Subcutaneous adipose tissue (tissue), 4 donors: ENCODE data around the gene SPTBN5. TPM values are rescaled to one million over a fixed set of nuclear protein-coding genes. Genes with fewer than 3 reads are reported as not detected.

ENCODE experiments used
- total RNA-seq, 4 donors: library from RNA; depleted of rRNA; stranded (reverse); fragments of >200 nt; gene quantifications; one replicate each; pipeline ENCODE4 v1.1.0, GENCODE V29; 2016
- TF ChIP-seq, protein P1 (sequence below): fragments of 450-650 bp; IDR thresholded peaks from one replicate; pipeline ENCODE4 v1.5.1; 2016; ENCODE audit warnings: low read depth, mild to moderate bottlenecking, control low read depth, antibody characterized with exemption, moderate library complexity

SPTBN5 gene
- total RNA-seq, 4 donors from 2014 or later, result 0.17 to 1.5 (median 0.52) TPM

DNA sequence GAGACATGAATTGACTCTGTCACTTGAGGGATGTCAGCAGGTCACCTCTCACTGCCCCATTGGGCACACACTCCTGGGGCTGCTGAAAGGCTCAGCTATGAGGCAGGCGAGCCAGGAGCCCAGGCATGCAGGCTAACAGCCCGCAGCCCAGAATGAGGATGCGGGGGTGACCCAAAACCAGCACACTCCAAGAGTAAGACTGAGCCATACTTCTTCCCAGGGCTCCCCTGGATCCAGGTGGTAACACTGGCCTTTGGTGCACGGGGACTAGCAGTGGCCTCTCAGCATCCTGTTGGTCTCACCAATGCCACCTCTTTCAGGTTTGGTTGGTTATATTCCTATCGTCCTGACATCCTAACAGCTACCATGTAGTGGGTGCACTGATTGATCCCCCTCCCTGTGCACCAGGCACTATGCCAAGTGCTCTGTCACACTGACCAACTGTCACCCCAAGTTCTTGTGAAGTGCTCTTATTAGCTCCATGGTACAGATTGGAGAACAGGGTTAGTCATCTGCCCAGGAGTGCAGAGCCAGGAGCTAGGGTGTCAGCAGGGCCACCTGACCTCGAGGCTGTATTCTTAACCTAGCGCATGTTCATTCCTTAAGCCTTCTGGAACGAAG is 24.8 kb upstream of the SPTBN5 start:
- TF ChIP-seq, protein P1, sequence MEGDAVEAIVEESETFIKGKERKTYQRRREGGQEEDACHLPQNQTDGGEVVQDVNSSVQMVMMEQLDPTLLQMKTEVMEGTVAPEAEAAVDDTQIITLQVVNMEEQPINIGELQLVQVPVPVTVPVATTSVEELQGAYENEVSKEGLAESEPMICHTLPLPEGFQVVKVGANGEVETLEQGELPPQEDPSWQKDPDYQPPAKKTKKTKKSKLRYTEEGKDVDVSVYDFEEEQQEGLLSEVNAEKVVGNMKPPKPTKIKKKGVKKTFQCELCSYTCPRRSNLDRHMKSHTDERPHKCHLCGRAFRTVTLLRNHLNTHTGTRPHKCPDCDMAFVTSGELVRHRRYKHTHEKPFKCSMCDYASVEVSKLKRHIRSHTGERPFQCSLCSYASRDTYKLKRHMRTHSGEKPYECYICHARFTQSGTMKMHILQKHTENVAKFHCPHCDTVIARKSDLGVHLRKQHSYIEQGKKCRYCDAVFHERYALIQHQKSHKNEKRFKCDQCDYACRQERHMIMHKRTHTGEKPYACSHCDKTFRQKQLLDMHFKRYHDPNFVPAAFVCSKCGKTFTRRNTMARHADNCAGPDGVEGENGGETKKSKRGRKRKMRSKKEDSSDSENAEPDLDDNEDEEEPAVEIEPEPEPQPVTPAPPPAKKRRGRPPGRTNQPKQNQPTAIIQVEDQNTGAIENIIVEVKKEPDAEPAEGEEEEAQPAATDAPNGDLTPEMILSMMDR, result no peak

DNA sequence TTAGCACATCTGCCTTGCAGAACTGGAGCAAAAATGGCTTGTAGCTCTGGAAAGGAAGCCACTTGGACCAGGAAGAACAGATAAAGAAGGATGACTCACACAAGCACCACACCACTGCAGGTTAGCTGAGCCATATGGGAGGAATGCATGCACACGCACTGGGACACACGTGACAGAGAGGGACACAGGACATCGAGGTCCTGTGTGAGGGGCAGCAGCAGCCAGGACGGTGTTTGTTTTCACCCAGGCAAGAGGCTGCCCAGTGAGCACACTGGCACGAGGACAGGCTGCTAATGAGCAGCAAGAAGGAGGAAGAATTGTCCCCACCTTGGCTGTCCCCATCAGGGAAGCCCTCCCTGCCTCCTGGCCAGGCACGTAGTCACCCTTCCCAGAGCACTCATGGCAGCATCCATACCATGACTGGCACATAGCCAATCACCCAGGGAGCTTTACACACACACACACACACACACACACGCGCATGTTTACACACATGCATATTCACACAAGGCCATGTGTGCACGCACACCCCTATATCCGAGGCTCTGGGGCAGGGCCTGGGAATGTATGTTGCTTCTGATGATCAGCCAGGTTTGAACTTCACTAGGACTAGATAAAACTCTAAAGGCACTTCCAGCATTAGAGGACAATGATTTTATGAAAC is 24.0 kb upstream of the SPTBN5 start:
- TF ChIP-seq, protein P1, result no peak

DNA sequence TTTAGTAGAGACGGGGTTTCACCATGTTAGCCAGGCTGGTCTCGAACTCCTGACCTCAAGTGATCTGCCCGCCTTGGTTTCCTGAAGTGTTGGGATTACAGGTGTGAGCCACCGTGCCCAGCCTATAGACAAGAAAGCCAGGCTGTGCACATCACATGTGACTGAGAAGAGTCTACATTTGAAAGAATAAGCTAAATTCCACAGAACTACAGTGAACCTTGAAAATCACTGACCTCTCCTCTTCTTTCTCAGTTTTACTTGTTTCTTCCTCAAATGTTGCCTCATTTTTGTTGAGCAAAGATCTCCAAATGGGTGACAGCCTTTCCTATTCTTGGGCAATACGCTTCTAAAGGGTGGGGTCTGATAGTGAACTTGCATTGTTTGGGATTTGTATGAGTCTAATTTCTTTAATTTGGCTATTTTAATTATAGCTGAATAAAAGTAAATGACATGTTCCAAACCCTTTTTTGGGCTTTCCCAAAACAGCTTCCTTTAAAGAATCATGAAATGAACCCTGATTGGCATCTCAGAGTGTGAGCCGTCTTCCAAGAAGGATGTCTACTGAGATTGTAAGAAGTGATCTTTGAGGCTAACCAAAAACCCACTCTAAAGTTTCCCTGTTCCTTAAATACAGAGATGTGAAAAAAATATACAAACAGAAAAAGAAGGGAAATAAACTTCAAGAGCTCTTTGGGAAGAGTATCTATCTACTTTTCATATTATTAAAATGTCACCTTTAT is 21.6 kb upstream of the SPTBN5 start:
- TF ChIP-seq, protein P1, result no peak

DNA sequence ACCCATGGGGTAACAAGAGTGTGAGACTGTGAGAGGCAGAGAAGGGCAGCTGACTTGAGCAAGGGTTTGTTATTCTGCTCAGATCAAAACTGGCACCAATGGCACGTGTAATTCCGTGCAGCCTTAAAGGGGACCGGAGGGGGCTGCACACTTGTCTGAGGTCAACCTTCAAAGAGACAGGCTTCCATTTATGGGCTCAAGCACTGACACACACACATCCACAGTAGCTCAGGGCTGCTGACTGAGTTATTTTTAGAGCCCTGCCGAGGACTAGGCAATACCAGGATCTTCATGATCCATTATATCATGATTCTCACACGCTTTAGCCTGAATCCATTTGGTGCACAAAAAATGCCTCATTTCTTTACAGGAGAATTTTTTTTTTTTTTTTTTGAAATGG is 20.6 kb upstream of the SPTBN5 start:
- TF ChIP-seq, protein P1, result no peak

DNA sequence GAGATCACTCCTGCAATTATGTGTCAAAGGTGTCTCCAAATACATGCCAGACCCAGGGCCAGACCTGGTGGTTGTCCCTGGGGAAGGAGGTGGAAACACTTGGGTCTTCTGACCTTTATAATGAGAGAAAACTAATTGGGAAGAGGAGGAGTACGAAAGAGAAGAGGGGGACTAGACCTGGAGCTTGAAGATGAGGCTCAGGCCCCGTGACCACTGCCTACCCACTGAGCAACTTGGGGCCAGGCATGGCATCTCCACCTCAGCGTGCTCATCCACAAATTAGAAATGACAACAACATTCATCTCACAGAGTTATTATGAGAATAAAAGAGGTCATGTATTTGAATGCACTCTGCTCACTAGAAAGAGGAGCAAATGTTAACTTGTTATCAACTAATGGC is 19.4 kb upstream of the SPTBN5 start:
- TF ChIP-seq, protein P1, result no peak

DNA sequence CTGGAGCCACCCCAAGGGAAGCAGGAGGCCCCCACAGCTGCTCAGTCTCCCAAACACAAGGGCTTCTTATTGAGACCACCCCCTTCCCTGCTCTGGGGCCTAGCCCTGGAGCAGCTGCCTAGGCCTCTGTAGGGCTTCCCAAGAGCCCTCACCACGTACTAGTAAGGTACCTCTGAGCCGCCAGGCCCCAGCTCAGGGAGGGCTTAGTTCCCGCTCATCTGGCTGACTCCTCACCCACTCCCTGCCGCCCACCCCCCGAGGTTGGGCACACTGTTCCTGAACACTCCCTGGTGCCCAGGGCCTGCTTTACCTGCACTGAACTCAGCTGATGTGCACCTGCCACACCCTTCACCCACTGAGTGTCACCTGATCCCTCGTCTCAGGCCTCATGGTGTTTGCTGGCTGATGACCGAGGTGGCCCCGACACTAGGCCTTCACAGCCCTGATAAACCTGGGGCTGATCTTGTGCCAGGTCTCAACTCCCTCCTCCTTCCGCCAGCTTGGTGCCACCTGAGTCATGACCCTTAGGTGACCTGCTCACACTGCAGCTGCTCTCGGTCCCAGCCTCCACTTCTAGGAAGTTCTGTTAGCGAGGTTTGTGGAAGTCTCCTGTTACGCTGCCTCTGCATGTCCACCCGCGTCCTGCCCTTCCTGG is 18.0 kb upstream of the SPTBN5 start:
- TF ChIP-seq, protein P1, result no peak
